Activated CD4-positive, alpha-beta T cell treated with anti-CD3 and anti-CD28 coated beads, Interleukin-2, amount 10 ng/mL, durations not matched to agents 24 days and 14 days (primary cell): ENCODE measurements around the gene PDYN. TPM values are rescaled to one million over a fixed set of nuclear protein-coding genes. Genes with fewer than 3 reads are reported as not detected.
"Not testable (repeated sequence)": the region's sequence is repeated elsewhere in the genome, so short reads cannot be mapped to it uniquely, and the experiment has no call there.

Experiments used
- DNase-seq: peaks from one replicate; pipeline ENCODE4 v3.0.0; 2022
- H3K27ac Mint-ChIP-seq: one replicate; pipeline ENCODE4 v1.8.0; 2022; ENCODE audit warnings: mild to moderate bottlenecking, mixed read lengths
- H3K27me3 Mint-ChIP-seq: one replicate; pipeline ENCODE4 v1.8.0; 2022; ENCODE audit warnings: mixed read lengths
- H3K36me3 Mint-ChIP-seq: one replicate; pipeline ENCODE4 v1.8.0; 2022; ENCODE audit warnings: low read depth, mild to moderate bottlenecking, mixed read lengths
- H3K4me1 Mint-ChIP-seq: one replicate; pipeline ENCODE4 v1.8.0; 2021; ENCODE audit warnings: mixed read lengths
- H3K4me3 Mint-ChIP-seq: one replicate; pipeline ENCODE4 v1.8.0; 2022; ENCODE audit warnings: mild to moderate bottlenecking, moderate library complexity, mixed read lengths
- H3K9me3 Mint-ChIP-seq: one replicate; pipeline ENCODE4 v1.8.0; 2021; ENCODE audit warnings: mixed read lengths
- intact Hi-C: fragments of 100-400 bp; cut with micrococcal nuclease; formaldehyde crosslinking; loops from one replicate; pipeline ENCODE4 v1.15.1; 2023
- total RNA-seq: library from RNA; stranded (reverse); gene quantifications from 2 replicates; pipeline ENCODE4 v1.2.3, GENCODE V29; 2022

The PDYN gene
- total RNA-seq = not detected in 2 replicates

DNA sequence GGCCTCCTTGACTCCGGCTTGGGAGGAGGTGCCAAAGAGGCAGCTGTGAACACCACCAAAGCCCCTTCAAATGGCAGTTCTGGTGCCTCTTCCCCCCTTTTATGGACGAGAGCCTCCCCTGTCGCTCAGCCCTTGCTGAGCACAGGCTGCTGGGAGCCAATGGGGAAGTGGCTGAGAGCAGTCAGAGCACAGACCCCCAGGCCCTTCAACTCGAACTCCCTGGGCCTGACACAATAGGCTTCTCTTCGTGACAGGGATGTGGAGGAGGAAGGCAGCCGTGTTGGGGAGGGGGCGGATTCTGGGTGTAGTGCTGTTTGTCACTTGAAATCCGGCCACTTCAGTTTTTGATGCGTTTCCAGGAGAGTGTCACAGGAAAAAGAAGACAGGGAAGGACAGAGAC, at the start of gene PDYN:
Gene PDYN (minus strand): TSS at position 73 of the 400 bp plus-strand sequence. CDS start 10,974 bp downstream, outside the sequence.
- no peaks in the 10 kb centered on the region for H3K9me3 Mint-ChIP-seq
- no peak for DNase-seq
- no peak within 1 kb of the TSS for H3K27ac Mint-ChIP-seq
- H3K27me3 Mint-ChIP-seq = peaks cover 26% of the 10 kb centered on the region
- no peaks in the 10 kb centered on the region for H3K36me3 Mint-ChIP-seq
- H3K4me3 Mint-ChIP-seq = no peak within 1 kb of the TSS
- intact Hi-C loops = no loop called here
- no peaks in the 10 kb centered on the region for H3K4me1 Mint-ChIP-seq

DNA sequence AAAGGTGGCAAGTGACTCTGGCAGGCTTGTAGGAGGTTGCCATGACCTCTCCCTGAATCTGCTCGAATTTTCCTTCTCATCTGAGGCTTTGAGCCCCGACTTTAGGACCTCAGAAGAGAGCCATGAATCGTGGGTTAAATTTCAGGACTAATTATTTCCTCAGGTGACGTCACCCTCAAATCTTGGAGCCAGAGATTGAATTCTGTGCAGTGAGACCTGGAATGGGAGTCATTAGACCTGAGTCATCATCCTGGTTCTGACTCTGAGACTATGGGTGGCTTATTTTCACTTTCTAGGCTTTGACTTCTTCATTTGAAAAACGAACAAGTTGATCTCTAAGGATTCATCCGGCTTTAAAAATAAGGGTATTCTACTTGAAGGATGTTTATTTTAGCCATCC, 48.5 kb upstream of the PDYN start:
- no peak for DNase-seq
- no peaks in the 10 kb centered on the region for H3K36me3 Mint-ChIP-seq
- H3K4me3 Mint-ChIP-seq = no peak overlapping the region
- H3K4me1 Mint-ChIP-seq = no peaks in the 10 kb centered on the region
- no peak overlapping the region for H3K27ac Mint-ChIP-seq
- peaks cover 12% of the 10 kb centered on the region for H3K27me3 Mint-ChIP-seq
- intact Hi-C loops = no loop called here
- H3K9me3 Mint-ChIP-seq = no peaks in the 10 kb centered on the region

DNA sequence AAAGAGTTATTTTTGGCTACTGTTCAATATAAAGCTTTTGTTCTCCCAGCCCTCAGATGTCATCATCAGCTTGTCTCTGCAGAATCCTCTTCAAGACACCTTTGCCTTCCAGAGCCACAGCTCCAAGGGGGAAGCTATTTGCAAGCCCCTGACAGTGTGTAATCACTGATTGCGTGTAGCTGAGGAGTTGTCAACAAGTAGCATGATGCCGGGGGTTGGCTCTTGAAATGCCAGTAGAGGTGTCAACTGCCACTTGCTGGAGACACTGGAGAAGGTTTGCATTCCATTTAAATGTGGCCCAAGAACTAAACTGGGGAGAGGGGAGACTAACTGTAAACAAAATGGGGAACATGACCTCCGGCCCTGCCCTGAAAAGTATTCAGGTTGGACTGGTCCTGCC, 44.3 kb upstream of the PDYN start:
- Mint-ChIP-seq H3K36me3 (no peaks in the 10 kb centered on the region), H3K4me3 (no peak overlapping the region), H3K27me3 (peaks cover 11% of the 10 kb centered on the region), H3K27ac (no peak overlapping the region), H3K9me3 (no peaks in the 10 kb centered on the region), H3K4me1 (no peaks in the 10 kb centered on the region)
- no peak for DNase-seq
- intact Hi-C loops = no loop called here

DNA sequence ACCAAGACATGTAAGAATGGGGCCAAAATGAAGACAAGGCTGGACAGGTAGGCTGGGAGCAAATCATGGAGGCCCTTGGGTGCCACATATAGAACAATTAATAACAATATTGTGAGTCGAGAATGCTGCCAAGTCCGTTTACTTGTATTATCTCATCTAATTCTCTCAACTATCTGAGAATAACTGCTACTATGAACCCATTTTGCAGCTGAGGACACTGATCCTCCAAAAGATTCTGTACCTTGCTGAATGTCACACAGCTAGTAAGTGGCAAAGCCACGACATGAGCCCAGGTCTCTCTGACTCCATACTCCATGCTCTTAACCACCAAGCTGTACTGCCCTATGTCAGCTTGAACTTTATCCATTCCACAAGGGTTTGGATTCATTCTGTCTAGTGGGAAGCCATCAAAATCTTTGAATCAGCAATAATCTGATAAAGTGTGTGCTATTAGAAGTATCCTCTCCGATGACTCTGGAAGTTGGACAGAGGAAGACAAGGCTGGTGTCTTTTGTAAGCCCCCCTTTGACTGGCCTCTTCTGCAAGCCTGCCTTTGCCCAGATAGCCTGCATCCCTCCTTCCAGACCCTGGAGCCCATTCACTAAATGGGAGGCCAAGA, 43.5 kb upstream of the PDYN start:
- Mint-ChIP-seq H3K4me3 (no peak overlapping the region), H3K9me3 (no peaks in the 10 kb centered on the region), H3K4me1 (no peaks in the 10 kb centered on the region), H3K27me3 (peaks cover 11% of the 10 kb centered on the region), H3K36me3 (no peaks in the 10 kb centered on the region), H3K27ac (no peak overlapping the region)
- intact Hi-C loops = no loop called here
- no peak for DNase-seq

DNA sequence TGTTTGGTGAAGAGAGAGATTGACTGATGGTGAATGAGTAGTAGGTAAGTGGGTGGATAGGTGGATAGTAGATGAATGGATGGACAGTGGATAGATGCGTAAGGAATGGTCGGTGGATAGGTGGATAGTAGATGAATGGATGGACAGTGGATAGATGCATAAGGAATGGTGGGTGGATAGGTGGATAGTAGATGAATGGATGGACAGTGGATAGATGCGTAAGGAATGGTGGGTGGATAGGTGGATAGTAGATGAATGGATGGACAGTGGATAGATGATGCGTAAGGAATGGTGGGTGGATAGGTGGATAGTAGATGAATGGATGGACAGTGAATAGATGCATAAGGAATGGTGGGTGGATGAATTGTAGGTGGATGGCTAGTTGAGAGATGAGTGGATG, 42.5 kb upstream of the PDYN start:
- H3K9me3 Mint-ChIP-seq, DNase-seq, H3K4me1 Mint-ChIP-seq, H3K4me3 Mint-ChIP-seq, H3K27ac Mint-ChIP-seq, H3K27me3 Mint-ChIP-seq, H3K36me3 Mint-ChIP-seq, intact Hi-C loops: not testable (repeated sequence)

DNA sequence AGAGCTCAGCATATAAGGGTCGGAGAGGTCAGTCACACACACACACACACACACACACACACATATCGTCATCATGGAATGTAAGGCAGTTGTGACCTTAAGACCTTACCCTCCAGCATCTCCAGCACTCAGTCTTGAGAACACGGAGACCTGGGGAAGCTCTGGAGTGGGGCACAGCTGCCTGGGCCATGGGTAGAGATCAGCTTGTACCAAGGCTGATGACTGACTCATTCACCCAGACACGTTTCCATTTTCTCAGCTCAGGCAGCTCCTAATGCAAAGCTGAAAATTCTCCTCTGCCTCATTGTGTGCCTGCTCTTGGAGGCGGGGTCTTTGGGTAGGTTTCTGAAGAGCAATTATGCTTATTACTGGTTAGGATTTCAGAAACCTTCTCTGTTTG, 38.3 kb upstream of the PDYN start:
- Mint-ChIP-seq H3K36me3 (no peaks in the 10 kb centered on the region), H3K27me3 (peaks cover 8% of the 10 kb centered on the region), H3K4me1 (no peaks in the 10 kb centered on the region), H3K4me3 (no peak overlapping the region), H3K9me3 (peaks cover 4% of the 10 kb centered on the region), H3K27ac (no peak overlapping the region)
- no peak for DNase-seq
- intact Hi-C loops = no loop called here

DNA sequence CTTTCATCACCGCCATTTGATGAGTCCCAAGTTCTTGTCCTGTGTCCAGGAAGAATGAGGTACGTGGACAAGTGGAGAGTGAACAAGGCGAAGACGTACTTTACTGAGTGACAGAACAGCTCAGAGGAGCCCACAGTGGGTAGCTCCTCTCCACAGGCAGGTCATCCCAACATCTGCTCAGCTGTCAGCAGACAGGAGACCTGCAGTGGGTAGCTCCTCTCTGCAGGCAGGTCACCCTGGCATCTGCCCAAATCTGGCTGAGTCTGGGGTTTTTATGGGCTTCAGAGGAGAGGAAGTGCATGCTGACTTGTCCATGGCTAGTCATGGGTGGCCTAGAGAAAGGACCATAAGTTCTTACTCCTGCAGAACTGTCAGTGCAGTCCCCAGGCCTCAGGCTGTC, 32.7 kb upstream of the PDYN start:
- no peaks in the 10 kb centered on the region for H3K4me1 Mint-ChIP-seq
- H3K9me3 Mint-ChIP-seq = peaks cover 7% of the 10 kb centered on the region
- H3K4me3 Mint-ChIP-seq = no peak overlapping the region
- intact Hi-C loops = no loop called here
- no peak overlapping the region for H3K27ac Mint-ChIP-seq
- peaks cover 2% of the 10 kb centered on the region for H3K27me3 Mint-ChIP-seq
- no peaks in the 10 kb centered on the region for H3K36me3 Mint-ChIP-seq
- no peak for DNase-seq

DNA sequence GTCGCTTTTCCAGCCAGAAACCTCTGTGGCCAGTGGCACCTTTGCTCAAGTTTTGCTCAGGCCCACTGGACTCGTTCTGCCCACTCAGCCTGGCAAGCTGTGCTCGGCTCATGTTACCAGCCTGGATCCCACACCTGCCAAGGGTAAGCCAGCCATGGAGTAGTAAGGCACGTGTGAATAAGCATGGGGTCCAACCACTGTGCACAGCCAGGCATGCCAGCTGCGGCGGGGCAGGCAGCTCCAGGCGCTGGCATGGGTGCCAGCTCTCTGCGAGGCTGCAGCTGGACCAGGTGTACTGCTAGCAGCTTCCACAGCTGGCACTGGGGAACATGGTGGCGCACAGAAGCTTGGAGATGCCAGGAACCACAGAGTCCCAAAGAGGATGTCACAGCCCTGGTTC, 32.1 kb upstream of the PDYN start:
- Mint-ChIP-seq H3K27me3 (peaks cover 2% of the 10 kb centered on the region), H3K4me1 (no peaks in the 10 kb centered on the region), H3K36me3 (no peaks in the 10 kb centered on the region), H3K9me3 (peaks cover 7% of the 10 kb centered on the region), H3K27ac (no peak overlapping the region), H3K4me3 (no peak overlapping the region)
- no peak for DNase-seq
- intact Hi-C loops = no loop called here

DNA sequence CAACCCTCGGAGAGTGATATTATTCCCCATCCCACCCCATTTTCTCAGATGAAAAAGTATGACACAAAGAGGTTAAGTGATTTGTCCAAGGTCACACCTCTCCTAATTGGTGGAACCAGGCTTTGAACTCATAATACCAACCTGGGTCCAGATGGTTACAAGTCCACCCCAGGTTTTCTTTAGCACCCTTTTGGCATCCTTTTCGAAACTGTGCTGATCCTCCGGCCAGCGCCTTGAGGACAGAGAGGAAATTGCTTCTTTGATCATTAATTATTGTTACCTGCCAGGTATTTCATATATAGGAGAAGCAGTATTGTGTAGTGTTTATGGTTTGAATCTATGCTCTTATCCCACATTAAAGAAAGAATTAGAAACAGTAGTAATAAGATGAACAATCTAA, 29.3 kb upstream of the PDYN start:
- Mint-ChIP-seq H3K9me3 (peaks cover 6% of the 10 kb centered on the region), H3K27me3 (peaks cover 6% of the 10 kb centered on the region), H3K36me3 (no peaks in the 10 kb centered on the region), H3K4me1 (no peaks in the 10 kb centered on the region), H3K27ac (no peak overlapping the region), H3K4me3 (no peak overlapping the region)
- DNase-seq = no peak
- intact Hi-C loops = no loop called here

DNA sequence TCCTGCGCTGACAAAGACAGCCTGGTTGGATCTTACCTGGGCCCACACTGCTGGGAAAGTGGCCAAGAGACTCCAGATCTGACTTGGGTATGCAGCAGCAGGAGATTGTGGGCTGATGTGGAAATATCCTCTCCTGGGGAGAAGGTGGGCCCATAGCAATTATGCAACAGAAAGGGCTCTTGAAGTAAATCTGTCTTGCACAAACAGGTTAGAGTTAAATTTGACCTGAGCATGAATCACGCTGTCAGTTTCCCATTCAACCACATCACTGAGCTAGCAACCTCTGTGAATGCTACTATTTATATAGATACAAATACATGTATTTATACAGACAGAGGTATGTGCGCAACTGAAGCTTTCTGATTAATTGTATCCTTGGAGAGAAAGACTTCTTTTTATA, 28.3 kb upstream of the PDYN start:
- peaks cover 3% of the 10 kb centered on the region for H3K9me3 Mint-ChIP-seq

DNA sequence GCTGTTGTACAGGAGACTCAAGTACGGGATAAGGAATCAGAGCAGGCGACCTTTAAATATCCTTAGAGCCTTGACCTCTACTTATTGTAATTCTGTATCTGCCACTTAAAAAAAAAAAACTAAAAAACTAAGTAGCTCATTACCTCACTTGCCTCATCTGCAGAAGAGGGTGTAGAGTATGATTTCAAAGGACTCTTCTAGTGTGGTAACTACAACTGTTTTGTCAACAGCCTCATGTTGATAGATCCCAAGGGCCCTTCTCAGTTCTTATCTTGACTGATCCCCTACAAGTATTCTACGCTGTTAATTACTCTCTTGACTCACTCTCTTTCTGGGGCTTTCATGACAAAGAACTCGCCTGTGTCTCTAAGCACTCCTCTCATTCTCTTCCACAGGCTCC, 16.7 kb upstream of the PDYN start:
- H3K27ac Mint-ChIP-seq = no peak overlapping the region
- no peak for DNase-seq
- no peak overlapping the region for H3K4me3 Mint-ChIP-seq
- no peaks in the 10 kb centered on the region for H3K36me3 Mint-ChIP-seq
- peaks cover 15% of the 10 kb centered on the region for H3K27me3 Mint-ChIP-seq
- intact Hi-C loops = no loop called here
- H3K9me3 Mint-ChIP-seq = no peaks in the 10 kb centered on the region
- peaks cover 2% of the 10 kb centered on the region for H3K4me1 Mint-ChIP-seq

More for the DNA sequence above, 28.3 kb upstream of the PDYN start:
- Mint-ChIP-seq H3K36me3 (no peaks in the 10 kb centered on the region), H3K4me1 (no peaks in the 10 kb centered on the region), H3K4me3 (no peak overlapping the region), H3K27ac (no peak overlapping the region), H3K27me3 (peaks cover 10% of the 10 kb centered on the region)
- intact Hi-C loops = no loop called here
- no peak for DNase-seq

DNA sequence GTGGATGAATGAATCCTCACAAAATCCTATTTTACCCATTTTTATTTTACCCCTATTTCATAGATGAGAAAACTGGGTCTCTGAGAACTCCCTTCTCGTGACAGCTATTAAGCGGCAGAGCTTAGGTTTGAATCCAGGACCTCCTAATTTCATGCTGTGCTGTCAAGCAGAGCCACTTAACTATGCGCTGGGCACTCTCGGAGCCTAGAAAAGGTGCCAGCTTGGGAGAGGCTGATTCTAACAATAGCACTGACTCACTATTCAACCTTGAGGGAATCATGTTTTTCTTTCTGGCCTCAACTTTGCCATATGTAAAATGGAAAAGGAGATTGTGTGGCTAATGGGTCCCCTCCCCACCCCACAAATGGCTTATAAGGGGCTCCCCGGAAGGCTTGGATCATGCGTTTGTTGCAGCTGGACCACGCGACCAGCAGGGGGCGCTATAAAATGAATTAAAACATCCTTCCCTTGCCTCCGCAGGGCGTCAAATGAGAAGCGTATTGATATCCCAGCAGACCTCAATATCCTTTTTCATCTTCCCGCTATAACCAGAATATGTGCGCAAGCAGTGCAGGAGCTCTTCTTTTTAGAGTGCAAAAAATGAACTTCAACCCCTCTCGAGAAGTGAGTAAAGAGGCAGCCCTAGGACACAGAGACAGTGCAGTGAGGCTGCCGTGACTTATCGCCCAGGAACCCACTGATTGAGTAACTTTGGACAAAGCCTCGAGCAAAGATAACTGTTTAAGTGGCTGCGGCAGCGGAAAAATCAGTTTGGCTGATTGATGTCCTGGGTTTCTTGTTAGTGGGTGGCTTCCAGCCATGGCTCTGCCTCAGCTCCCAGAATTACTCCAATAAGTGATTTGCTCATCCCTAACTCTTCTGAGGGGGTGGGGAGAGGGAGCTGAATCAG, 12.8 kb upstream of the PDYN start:
- H3K4me1 Mint-ChIP-seq = peaks cover 2% of the 10 kb centered on the region

DNA sequence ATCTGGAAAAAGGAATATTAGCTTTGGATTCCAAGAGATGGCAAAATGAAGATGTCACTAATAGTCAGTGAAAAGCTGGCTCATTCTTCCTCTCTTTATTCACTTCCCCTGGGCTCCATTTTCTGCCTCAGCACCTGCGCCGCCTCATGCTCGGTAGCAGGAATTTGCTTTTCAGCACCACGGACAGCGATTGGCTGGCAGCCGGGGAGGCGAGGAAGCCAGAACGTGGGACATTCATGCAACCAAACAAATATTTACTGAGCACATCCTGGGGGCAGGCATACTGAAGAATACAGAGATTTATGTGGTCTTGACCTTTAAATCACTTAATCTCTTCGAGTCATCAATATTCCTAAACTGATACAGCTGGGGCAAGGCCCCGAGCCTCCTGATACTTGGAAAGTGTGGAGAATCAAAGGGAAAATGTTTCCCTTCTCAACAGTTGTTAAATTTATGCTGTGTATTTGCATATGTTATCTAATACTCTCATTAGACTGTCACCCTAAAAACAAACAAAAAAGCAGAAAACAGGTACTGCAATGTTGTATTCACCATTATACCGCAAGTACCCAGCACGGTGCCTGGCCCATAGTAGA, 12.1 kb upstream of the PDYN start:
- Mint-ChIP-seq H3K9me3 (no peaks in the 10 kb centered on the region), H3K27me3 (peaks cover 2% of the 10 kb centered on the region), H3K4me3 (no peak overlapping the region), H3K27ac (no peak overlapping the region), H3K36me3 (no peaks in the 10 kb centered on the region), H3K4me1 (peaks cover 2% of the 10 kb centered on the region)
- intact Hi-C loops = loop anchor here (1.0 kb wide), 2 partner anchors 87 to 166 kb away; no protein-coding TSS in a partner anchor
- peak; percentile 92 for DNase-seq

More for the DNA sequence above, 12.8 kb upstream of the PDYN start:
- no peak overlapping the region for H3K27ac Mint-ChIP-seq
- peak; percentile 79 for DNase-seq
- no peak overlapping the region for H3K4me3 Mint-ChIP-seq
- no peaks in the 10 kb centered on the region for H3K36me3 Mint-ChIP-seq
- intact Hi-C loops = loop anchor here (1.0 kb wide), 2 partner anchors 87 to 166 kb away; no protein-coding TSS in a partner anchor
- H3K9me3 Mint-ChIP-seq = no peaks in the 10 kb centered on the region
- peaks cover 4% of the 10 kb centered on the region for H3K27me3 Mint-ChIP-seq

DNA sequence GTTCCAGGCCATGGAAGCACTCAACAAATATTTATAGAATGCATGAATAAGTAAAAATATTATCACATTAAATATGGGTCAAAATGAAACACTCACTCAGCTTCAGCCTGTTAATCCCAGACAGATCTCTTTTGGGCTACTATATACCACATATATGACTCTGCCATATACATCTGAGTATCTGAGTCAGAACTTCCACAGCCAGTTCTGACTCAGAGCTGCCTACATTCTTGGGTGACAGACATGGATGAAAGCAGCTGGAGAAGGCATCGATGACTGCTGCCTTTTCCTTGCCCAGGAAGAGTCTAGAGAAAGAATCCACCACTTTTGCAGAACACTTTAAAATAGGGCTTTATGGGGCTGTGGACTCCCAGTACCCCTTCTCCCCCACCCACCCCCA, 11.5 kb upstream of the PDYN start:
- H3K4me3 Mint-ChIP-seq = no peak overlapping the region
- H3K4me1 Mint-ChIP-seq = peaks cover 2% of the 10 kb centered on the region
- no peaks in the 10 kb centered on the region for H3K36me3 Mint-ChIP-seq
- no peaks in the 10 kb centered on the region for H3K9me3 Mint-ChIP-seq
- peaks cover 2% of the 10 kb centered on the region for H3K27me3 Mint-ChIP-seq
- no peak overlapping the region for H3K27ac Mint-ChIP-seq
- no peak for DNase-seq
- intact Hi-C loops = no loop called here
